IPS-NIHi11 (cell line): ENCODE results near the gene LRRC75A.
"Not testable (repeated sequence)": the region's sequence is repeated elsewhere in the genome, so short reads cannot be mapped to it uniquely, and the experiment has no call there.

Experiments
- DNase-seq: peaks from one replicate; pipeline ENCODE4 v3.0.0; 2012; ENCODE audit warnings: mixed read lengths, low spot score

The LRRC75A gene

GRCh38 chr17:16398270-16399267 is 93.4 kb downstream of the LRRC75A start:
- no peak for DNase-seq

GRCh38 chr17:16396693-16397092 is 95.3 kb downstream of the LRRC75A start:
- DNase-seq: not testable (repeated sequence)

- not testable (repeated sequence) for DNase-seq
Measured at GRCh38 chr17:16395887-16396286, 96.1 kb downstream of the LRRC75A start.

GRCh38 chr17:16392491-16392890 is 99.5 kb downstream of the LRRC75A start:
- DNase-seq: not testable (repeated sequence)
